ENCODE measurements around the gene TOX2. TPM values are rescaled to one million over a fixed set of nuclear protein-coding genes. Genes with fewer than 3 reads are reported as not detected.

The TOX2 gene
- total RNA-seq, 1 experiment from 2014 or later, result not detected

DNA sequence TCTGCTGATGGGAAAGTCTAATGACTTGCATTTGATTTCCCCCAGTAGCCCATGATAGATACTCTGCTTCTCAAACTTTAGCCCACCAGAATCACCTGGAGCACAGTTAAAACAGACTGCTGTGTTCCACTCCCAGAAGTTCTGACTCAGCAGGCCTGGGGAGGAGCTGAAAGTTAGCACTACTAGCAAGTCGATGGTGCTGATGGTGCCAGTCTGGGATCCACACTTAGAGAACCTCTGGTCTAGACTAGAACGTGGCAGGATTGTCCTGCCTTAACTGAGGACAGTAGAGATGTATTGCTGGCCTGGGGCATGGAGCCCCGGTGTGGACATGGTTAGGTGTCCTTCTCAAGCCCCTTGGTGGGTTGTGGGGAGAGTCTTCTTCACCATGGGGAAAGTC lies 8.7 kb downstream of the TOX2 start:
- DNase-seq, result no peak
- Histone ChIP-seq H3K27me3 (replicated peaks; ENCODE audit: control insufficient read depth, insufficient read depth, low read length) (peaks cover 4% of the 10 kb centered on the region), H3K36me3 (ENCODE audit: control insufficient read depth, insufficient read depth, low read length) (no peaks in the 10 kb centered on the region), H3K4me1 (no peaks in the 10 kb centered on the region), H3K9me3 (no peaks in the 10 kb centered on the region), H3K4me3 (ENCODE audit: low read depth, low read length) (no peak overlapping the region)
- no TSS peak for BruUV-seq (replicated peaks)
- ChIA-PET POLR2A (no interaction called here), CTCF (interaction anchor here (0.7 kb wide), 1 partner anchor 173 kb away, joined by 3 read pairs; no protein-coding TSS in a partner anchor)
- no peak overlapping the region for H3K4me3 Mint-ChIP-seq (ENCODE audit: unreplicated experiment)
- TF ChIP-seq, protein P1, sequence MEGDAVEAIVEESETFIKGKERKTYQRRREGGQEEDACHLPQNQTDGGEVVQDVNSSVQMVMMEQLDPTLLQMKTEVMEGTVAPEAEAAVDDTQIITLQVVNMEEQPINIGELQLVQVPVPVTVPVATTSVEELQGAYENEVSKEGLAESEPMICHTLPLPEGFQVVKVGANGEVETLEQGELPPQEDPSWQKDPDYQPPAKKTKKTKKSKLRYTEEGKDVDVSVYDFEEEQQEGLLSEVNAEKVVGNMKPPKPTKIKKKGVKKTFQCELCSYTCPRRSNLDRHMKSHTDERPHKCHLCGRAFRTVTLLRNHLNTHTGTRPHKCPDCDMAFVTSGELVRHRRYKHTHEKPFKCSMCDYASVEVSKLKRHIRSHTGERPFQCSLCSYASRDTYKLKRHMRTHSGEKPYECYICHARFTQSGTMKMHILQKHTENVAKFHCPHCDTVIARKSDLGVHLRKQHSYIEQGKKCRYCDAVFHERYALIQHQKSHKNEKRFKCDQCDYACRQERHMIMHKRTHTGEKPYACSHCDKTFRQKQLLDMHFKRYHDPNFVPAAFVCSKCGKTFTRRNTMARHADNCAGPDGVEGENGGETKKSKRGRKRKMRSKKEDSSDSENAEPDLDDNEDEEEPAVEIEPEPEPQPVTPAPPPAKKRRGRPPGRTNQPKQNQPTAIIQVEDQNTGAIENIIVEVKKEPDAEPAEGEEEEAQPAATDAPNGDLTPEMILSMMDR (IDR thresholded peaks at IDR 0.05; ENCODE audit: insufficient read depth in 1 of 2, low read depth in 1 of 2, low read length in 1 of 2, severe bottlenecking in 1 of 2, unreplicated experiment in 1 of 2), result no peak
- H3K27me3 Mint-ChIP-seq (ENCODE audit: insufficient read depth, unreplicated experiment), result peaks cover 34% of the 10 kb centered on the region
- no peak overlapping the region for H3K27ac Mint-ChIP-seq (ENCODE audit: unreplicated experiment)
- intact Hi-C loops (cut with micrococcal nuclease; ENCODE audit: unreplicated experiment), result no loop called here
- H3K9me3 Mint-ChIP-seq (ENCODE audit: unreplicated experiment), result no peaks in the 10 kb centered on the region
- H3K36me3 Mint-ChIP-seq (ENCODE audit: insufficient read depth, unreplicated experiment), result no peaks in the 10 kb centered on the region
- no peaks in the 10 kb centered on the region for H3K4me1 Mint-ChIP-seq (ENCODE audit: low read depth, unreplicated experiment)

DNA sequence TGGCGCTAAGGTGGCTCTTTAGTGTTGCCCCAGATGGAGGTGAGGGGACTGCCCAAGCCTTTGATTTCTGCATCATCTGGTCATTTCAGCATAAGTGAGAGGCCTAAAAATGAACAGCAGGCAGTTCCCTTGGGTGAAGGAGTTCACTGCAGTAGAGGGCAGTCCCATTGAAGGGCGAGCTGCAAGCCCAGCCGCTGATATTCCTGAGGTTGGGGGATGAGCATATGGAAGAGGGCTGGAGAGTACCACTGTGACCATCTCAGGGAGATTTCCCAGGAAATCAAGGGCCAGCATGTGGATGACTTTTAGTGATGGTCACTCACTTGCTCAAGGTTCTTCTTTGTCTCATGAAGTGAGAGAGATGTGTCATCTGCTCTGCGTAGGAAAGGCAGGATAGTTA lies 9.3 kb downstream of the TOX2 start:
- Histone ChIP-seq H3K4me3 (ENCODE audit: low read depth, low read length) (no peak overlapping the region), H3K36me3 (ENCODE audit: control insufficient read depth, insufficient read depth, low read length) (no peaks in the 10 kb centered on the region), H3K27me3 (replicated peaks; ENCODE audit: control insufficient read depth, insufficient read depth, low read length) (peaks cover 4% of the 10 kb centered on the region), H3K4me1 (no peaks in the 10 kb centered on the region), H3K9me3 (no peaks in the 10 kb centered on the region)
- intact Hi-C loops (cut with micrococcal nuclease; ENCODE audit: unreplicated experiment), result no loop called here
- no peaks in the 10 kb centered on the region for H3K9me3 Mint-ChIP-seq (ENCODE audit: unreplicated experiment)
- no peak for DNase-seq
- peaks cover 34% of the 10 kb centered on the region for H3K27me3 Mint-ChIP-seq (ENCODE audit: insufficient read depth, unreplicated experiment)
- BruUV-seq (replicated peaks), result no TSS peak
- ChIA-PET POLR2A (no interaction called here), CTCF (interaction anchor here (0.7 kb wide), 1 partner anchor 174 kb away, joined by 3 read pairs; no protein-coding TSS in a partner anchor)
- H3K36me3 Mint-ChIP-seq (ENCODE audit: insufficient read depth, unreplicated experiment), result no peaks in the 10 kb centered on the region
- no peak overlapping the region for H3K4me3 Mint-ChIP-seq (ENCODE audit: unreplicated experiment)
- TF ChIP-seq, protein P1 (IDR thresholded peaks at IDR 0.05; ENCODE audit: insufficient read depth in 1 of 2, low read depth in 1 of 2, low read length in 1 of 2, severe bottlenecking in 1 of 2, unreplicated experiment in 1 of 2), result no peak
- H3K27ac Mint-ChIP-seq (ENCODE audit: unreplicated experiment), result no peak overlapping the region
- H3K4me1 Mint-ChIP-seq (ENCODE audit: low read depth, unreplicated experiment), result no peaks in the 10 kb centered on the region

DNA sequence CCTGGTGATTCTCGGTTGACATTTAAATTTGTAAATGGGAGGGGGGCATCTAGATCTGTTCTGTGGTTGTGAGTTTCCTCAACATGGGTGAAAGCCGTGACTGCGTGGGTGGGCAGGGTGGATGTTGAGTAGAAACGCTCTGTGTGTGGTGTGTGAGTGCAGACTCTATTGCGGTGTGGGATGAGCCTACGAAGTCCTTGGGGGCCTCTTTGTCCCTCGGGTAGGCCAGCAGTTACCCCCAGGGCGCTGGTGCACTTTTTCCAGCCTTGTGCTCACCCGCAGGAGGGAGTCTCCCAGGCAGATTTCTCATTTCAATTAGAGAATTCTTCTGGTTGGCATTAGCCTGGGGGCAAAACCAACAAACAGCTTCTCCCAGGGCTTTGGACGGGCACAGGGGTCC lies 10.6 kb downstream of the TOX2 start:
- Histone ChIP-seq H3K27me3 (replicated peaks; ENCODE audit: control insufficient read depth, insufficient read depth, low read length) (peaks cover 5% of the 10 kb centered on the region), H3K4me3 (ENCODE audit: low read depth, low read length) (no peak overlapping the region), H3K4me1 (no peaks in the 10 kb centered on the region), H3K36me3 (ENCODE audit: control insufficient read depth, insufficient read depth, low read length) (no peaks in the 10 kb centered on the region), H3K9me3 (no peaks in the 10 kb centered on the region)
- POLR2A ChIA-PET, result no interaction called here
- intact Hi-C loops (cut with micrococcal nuclease; ENCODE audit: unreplicated experiment), result no loop called here
- H3K4me1 Mint-ChIP-seq (ENCODE audit: low read depth, unreplicated experiment), result no peaks in the 10 kb centered on the region
- H3K27me3 Mint-ChIP-seq (ENCODE audit: insufficient read depth, unreplicated experiment), result peaks cover 37% of the 10 kb centered on the region
- H3K36me3 Mint-ChIP-seq (ENCODE audit: insufficient read depth, unreplicated experiment), result no peaks in the 10 kb centered on the region
- H3K9me3 Mint-ChIP-seq (ENCODE audit: unreplicated experiment), result no peaks in the 10 kb centered on the region
- DNase-seq, result no peak
- CTCF ChIA-PET, result interaction anchor here (0.7 kb wide), 1 partner anchor 16 kb away, joined by 6 read pairs; no protein-coding TSS in a partner anchor
- TF ChIP-seq, protein P1 (IDR thresholded peaks at IDR 0.05; ENCODE audit: insufficient read depth in 1 of 2, low read depth in 1 of 2, low read length in 1 of 2, severe bottlenecking in 1 of 2, unreplicated experiment in 1 of 2), result no peak
- H3K27ac Mint-ChIP-seq (ENCODE audit: unreplicated experiment), result no peak overlapping the region
- no peak overlapping the region for H3K4me3 Mint-ChIP-seq (ENCODE audit: unreplicated experiment)
- no TSS peak for BruUV-seq (replicated peaks)

Data from Caco-2 (cell line).